D721Med (cell line): ENCODE measurements around the gene ZMIZ1.

Experiments
- DNase-seq: peaks from one replicate; pipeline ENCODE4 v3.0.0; 2011; ENCODE audit warnings: low spot score; ENCODE audit not compliant: insufficient read length
- FAIRE-seq: peaks from 2 replicates; lab custom pipeline; 2011; peaks lifted over from hg19 to GRCh38; lab: Jason Lieb, UNC
- TF ChIP-seq, protein P1 (sequence below): IDR thresholded peaks from 2 replicates; pipeline ENCODE4 v1.5.1; 2012; ENCODE audit warnings: mild to moderate bottlenecking, control low read depth; ENCODE audit not compliant: insufficient read depth; ENCODE audit errors: missing control alignments

The ZMIZ1 gene

DNA sequence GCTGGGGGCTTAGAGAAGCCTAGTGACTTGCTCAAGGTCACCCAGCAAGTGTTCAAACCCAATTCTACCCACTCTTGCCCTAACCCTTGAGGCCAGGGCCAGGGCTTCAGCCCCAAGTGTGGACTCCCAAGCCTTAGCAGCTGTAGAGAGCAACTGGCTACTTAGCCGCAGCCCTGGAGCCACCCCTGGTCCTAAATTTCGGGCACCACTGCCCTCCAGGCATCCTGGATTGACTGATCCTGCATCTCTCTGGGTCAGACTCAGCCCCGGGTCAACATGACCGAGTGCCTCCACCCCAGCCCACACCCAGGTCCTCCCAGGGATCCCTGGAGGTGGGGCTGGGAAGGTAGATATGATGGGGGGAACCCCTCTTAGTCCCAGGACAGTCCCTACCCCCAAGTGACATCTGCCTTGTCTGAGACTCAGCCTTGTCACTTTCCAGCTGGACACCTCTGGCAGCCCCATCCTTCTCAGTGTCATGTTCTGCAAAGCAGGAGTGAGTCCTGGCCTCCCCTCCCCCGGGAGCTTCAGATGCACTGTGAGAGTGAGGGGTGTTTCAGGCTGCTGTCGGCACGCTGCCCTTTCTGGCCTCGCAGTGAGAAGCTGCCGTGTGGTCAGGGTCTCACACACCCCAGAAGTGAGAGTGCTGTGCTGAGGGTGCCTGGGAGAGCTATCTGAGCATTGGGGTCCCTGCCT lies 89.8 kb downstream of the ZMIZ1 start:
- DNase-seq = no peak
- TF ChIP-seq, protein P1, sequence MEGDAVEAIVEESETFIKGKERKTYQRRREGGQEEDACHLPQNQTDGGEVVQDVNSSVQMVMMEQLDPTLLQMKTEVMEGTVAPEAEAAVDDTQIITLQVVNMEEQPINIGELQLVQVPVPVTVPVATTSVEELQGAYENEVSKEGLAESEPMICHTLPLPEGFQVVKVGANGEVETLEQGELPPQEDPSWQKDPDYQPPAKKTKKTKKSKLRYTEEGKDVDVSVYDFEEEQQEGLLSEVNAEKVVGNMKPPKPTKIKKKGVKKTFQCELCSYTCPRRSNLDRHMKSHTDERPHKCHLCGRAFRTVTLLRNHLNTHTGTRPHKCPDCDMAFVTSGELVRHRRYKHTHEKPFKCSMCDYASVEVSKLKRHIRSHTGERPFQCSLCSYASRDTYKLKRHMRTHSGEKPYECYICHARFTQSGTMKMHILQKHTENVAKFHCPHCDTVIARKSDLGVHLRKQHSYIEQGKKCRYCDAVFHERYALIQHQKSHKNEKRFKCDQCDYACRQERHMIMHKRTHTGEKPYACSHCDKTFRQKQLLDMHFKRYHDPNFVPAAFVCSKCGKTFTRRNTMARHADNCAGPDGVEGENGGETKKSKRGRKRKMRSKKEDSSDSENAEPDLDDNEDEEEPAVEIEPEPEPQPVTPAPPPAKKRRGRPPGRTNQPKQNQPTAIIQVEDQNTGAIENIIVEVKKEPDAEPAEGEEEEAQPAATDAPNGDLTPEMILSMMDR = no peak
- no peak for FAIRE-seq

DNA sequence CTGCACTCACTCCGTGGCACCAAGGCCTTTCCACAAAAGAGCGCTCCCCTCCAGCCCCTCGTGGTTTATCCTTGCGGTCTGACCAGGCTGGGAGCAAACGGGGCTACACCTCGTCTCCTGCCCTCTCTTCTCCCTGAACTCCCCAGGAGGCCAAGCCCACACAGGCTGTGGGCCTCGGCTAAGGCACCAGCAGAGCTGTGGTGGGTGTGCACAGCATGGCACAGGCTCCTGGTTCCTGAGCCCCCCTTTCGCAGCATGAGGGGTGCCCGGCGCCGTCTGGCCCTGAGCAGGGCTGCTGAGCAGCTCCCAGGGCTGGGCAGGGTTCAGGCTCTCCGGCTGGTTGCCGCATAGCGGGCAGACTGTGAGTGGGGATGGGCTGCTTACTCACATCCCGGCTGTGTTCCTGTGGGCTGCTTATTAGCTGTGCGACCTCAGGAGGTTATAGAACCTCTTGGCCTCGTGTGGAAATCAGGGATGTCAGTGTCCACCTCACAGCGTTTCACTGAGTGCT lies 90.4 kb downstream of the ZMIZ1 start:
- TF ChIP-seq, protein P1 = no peak
- FAIRE-seq (no peak), DNase-seq (no peak)

DNA sequence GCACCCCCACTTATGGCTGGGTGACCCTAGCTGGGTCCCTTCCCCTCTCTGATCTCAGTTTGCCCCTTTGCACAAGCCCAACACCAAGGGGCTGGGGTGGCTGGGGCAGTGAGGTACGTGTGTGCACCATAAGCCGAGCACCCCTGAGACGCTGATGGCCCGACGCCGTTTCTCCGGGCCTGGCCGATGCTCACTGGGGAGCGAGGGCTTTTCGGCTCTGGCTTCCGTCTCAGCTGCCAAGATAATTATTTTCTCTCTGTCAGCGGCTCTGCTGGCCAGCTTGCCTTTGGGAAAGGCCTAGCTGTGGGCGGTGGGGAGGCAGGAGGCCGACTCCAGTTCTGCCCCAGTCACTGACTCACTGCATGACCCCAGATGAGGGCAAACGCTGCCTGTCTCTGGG lies 91.0 kb downstream of the ZMIZ1 start:
- DNase-seq = no peak
- TF ChIP-seq, protein P1 = no peak
- FAIRE-seq = no peak

DNA sequence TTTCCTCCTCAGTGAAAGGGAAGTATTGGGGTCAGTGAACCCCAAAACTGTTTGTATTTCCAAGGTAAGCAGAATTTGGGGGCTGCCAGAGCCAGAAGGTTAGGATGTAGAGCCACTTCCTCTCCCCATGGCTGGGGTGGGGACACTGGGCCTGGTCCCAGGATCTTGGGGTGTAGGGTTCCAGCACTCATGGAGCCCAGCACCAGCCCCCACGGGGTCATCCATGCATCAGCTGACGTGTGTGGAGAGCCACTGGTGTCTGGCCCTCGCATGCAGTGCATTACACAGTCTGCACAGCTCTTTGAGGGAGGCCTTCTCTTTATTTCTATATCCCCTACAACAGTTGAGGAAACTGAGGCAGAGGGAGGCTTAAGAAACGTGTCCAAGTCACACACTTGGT lies 91.4 kb downstream of the ZMIZ1 start:
- no peak for FAIRE-seq

DNA sequence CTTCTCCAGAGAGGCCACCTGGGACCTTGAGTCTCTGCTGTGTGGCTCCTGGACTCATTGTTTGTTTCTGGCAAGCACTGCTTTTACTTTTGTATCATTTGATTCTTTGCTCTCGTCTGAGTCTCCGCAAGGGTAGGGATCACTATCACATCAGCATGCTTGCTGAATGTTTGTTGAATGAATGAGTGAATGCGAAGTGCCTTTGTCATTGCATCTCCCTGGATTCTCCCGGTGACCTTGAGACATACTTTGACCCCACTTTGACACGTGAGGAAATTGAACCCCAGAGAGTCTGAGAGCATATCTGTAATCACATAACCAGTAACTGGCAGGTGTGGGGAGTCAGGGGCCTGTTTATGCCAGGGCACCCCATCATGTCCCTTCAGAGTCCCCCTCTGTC lies 92.8 kb downstream of the ZMIZ1 start:
- TF ChIP-seq, protein P1 = no peak
- FAIRE-seq (no peak), DNase-seq (no peak)

More for the DNA sequence above, 91.4 kb downstream of the ZMIZ1 start:
- TF ChIP-seq, protein P1 = no peak
- DNase-seq = no peak

DNA sequence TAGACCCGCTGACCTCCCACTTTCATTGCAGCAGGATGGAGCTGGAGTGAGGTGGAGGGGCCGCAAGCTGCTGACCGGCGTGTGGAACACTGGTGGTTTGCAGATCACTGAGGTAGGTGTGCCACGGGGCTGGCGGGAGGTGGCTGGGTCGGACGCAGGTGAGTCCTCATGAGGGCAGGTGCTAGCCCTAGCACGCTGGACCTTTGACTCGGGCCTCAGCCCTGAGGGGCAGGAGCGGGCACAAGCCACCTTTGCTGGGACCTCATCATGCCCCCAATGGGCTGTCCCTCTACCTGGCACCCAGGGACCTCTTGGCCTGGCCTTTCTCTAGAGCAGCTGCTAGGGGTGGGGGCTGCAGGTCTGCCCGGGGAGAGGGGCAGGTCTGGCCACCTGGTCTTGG lies 93.3 kb downstream of the ZMIZ1 start:
- no peak for FAIRE-seq
- TF ChIP-seq, protein P1 = no peak

More for the DNA sequence above, 93.3 kb downstream of the ZMIZ1 start:
- DNase-seq = no peak
